SU-DHL-6 (cell line): ENCODE data around the gene DRAXIN.
A peak's percentile ranks its signal among the peaks of the same experiment; 100 is the strongest.

Experiments
- H2AFZ ChIP-seq: fragments of 200-600 bp; sonication (generic); 2 replicates; pipeline ENCODE4 v1.6.1; 2014; ENCODE audit warnings: low read depth, mild to moderate bottlenecking, moderate library complexity, mixed read lengths, antibody characterized with exemption, low read length; ENCODE audit not compliant: severe bottlenecking
- H3F3A ChIP-seq: fragments of 200-600 bp; shearing (Covaris generic); 2 replicates; pipeline ENCODE4 v1.6.0; 2016; ENCODE audit warnings: antibody characterized with exemption, mild to moderate bottlenecking; ENCODE audit not compliant: insufficient read depth
- H3K27ac ChIP-seq: fragments of 200-600 bp; sonication (generic); 2 replicates; pipeline ENCODE4 v1.5.1; 2016; ENCODE audit warnings: low read depth, mild to moderate bottlenecking, low read length, moderate library complexity, mixed read lengths
- H3K27me3 ChIP-seq: fragments of 200-600 bp; sonication (generic), shearing (Covaris generic); 2 replicates; pipeline ENCODE4 v1.6.0; 2014; ENCODE audit warnings: mild to moderate bottlenecking, low read length
- H3K36me3 ChIP-seq: fragments of 200-600 bp; sonication (generic); 2 replicates; pipeline ENCODE4 v1.6.1; 2014; ENCODE audit warnings: mild to moderate bottlenecking, low read length, mixed read lengths
- H3K4me2 ChIP-seq: fragments of 300-600, 200-600 bp; shearing (Covaris generic), sonication (generic); 2 replicates; pipeline ENCODE4 v1.6.0; 2014; ENCODE audit warnings: low read length, low read depth, mild to moderate bottlenecking; ENCODE audit not compliant: poor library complexity, severe bottlenecking
- H3K4me3 ChIP-seq: fragments of 200-600 bp; sonication (generic); 2 replicates; pipeline ENCODE4 v1.5.1; 2014; ENCODE audit warnings: antibody characterized with exemption, low read length, mild to moderate bottlenecking, mixed read lengths; ENCODE audit not compliant: insufficient read depth, poor library complexity, severe bottlenecking
- H3K79me2 ChIP-seq: fragments of 200-600 bp; sonication (generic); 2 replicates; pipeline ENCODE4 v1.6.1; 2014; ENCODE audit warnings: mild to moderate bottlenecking, low read length, moderate library complexity; ENCODE audit not compliant: insufficient read depth
- H3K9ac ChIP-seq: fragments of 200-600 bp; sonication (generic); 2 replicates; pipeline ENCODE4 v1.7.0; 2014; ENCODE audit warnings: mild to moderate bottlenecking, low read length
- H3K9me2 ChIP-seq: fragments of 200-600 bp; sonication (generic); replicated peaks from 2 replicates; pipeline ENCODE4 v1.6.1; 2014; ENCODE audit warnings: low read length; ENCODE audit not compliant: insufficient read depth
- H3K9me3 ChIP-seq: fragments of 200-600 bp; sonication (generic); 2 replicates; pipeline ENCODE4 v1.6.1; 2014; ENCODE audit warnings: low read length, mixed read lengths; ENCODE audit not compliant: insufficient read depth
- H4K20me1 ChIP-seq: fragments of 200-600 bp; sonication (generic); 2 replicates; pipeline ENCODE4 v1.6.1; 2014; ENCODE audit warnings: low read depth, mild to moderate bottlenecking, antibody characterized with exemption, low read length, moderate library complexity, mixed read lengths
- CTCF ChIP-seq: fragments of 200-600 bp; sonication (generic); IDR thresholded peaks from one replicate; pipeline ENCODE4 v1.5.1; 2017; ENCODE audit warnings: antibody characterized with exemption, mild to moderate bottlenecking, low read length, moderate library complexity; ENCODE audit not compliant: insufficient read depth, poor library complexity, severe bottlenecking
- EZH2phosphoT487 ChIP-seq: fragments of 200-600 bp; sonication (generic), shearing (Covaris generic); conservative IDR thresholded peaks from 2 replicates; pipeline ENCODE4 v1.6.1; 2018; ENCODE audit warnings: mild to moderate bottlenecking, antibody characterized with exemption, low read length, moderate library complexity, mixed read lengths

DRAXIN gene

GRCh38 chr1:11653861-11654136, 37.7 kb upstream of the DRAXIN start:
- H3K79me2 ChIP-seq = no peaks in the 10 kb centered on the region
- no peaks in the 10 kb centered on the region for H3F3A ChIP-seq
- no peak overlapping the region for H3K4me3 ChIP-seq
- no peaks in the 10 kb centered on the region for H3K27me3 ChIP-seq
- H3K9me3 ChIP-seq = no peaks in the 10 kb centered on the region
- no peak overlapping the region for H3K27ac ChIP-seq
- no peak for TF ChIP-seq CTCF
- TF ChIP-seq EZH2phosphoT487 = no peak
- H3K9me2 ChIP-seq = no peaks in the 10 kb centered on the region
- no peak overlapping the region for H3K4me2 ChIP-seq
- no peaks in the 10 kb centered on the region for H3K36me3 ChIP-seq
- H3K9ac ChIP-seq = no peak overlapping the region
- H2AFZ ChIP-seq = no peak overlapping the region
- H4K20me1 ChIP-seq = no peaks in the 10 kb centered on the region

- TF ChIP-seq CTCF = no peak
- TF ChIP-seq EZH2phosphoT487 = no peak
- Histone ChIP-seq H3K4me3 (no peak within 1 kb of the TSS), H3F3A (no peaks in the 10 kb centered on the region), H3K27ac (no peak within 1 kb of the TSS), H4K20me1 (no peaks in the 10 kb centered on the region), H3K4me2 (peak within 1 kb of the TSS; percentile 31), H3K9me3 (no peaks in the 10 kb centered on the region), H3K36me3 (no peaks in the 10 kb centered on the region), H3K9ac (no peak within 1 kb of the TSS), H3K27me3 (no peaks in the 10 kb centered on the region), H3K9me2 (no peaks in the 10 kb centered on the region), H3K79me2 (no peaks in the 10 kb centered on the region), H2AFZ (no peak within 1 kb of the TSS)
Observed at GRCh38 chr1:11654137-11654938, 37.2 kb upstream of the DRAXIN start, which contains the start of the genes FBXO2 and FBXO44. Gene FBXO2, minus strand, starts transcription at chr1:11654429. Its CDS starts 89 bp downstream, at chr1:11654340. Gene FBXO44, plus strand, starts transcription at chr1:11654877. Its CDS starts 959 bp downstream, at chr1:11655836.

DNA sequence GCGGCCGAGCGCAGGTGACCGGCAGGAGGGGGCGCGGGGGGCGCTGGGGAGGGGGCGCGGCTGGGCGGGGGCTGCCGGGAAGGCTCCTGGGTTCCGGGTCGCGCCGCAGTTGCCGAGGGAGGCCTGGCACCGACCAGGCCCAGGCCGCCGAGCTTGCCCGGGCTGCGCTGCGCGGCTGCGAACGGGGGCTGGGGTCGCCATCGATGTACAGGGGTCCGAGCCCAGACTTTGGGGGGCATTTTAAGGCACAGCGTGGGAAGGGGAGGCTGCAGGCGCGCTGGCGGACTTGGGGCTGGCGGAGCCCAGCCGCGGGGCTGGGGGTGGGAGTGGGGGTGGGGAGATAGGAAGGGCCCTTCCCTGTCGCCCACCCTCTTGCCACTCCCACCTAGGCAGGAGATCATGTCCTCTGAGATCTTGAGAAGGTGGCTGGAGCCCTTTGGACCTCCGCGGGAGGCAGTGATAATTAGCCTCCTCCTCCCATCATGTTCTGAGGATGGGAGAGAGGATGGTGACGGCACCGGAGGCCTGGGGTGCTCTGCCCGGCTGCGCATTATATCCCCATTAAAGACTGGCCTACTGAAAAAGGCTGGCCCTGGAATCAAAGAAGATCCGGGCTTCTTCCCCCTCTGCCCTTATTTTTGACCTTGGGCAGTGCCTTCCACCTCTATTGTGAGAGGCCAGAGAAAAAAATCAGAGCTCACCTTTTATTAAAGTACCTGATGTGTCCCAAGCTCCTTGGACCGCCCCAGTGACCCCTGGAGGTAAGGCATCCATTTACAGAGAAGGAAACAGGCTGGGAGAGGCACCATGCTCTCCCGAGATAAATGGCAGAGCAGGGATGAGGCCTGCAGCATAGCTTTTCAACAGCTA, 36.3 kb upstream of the DRAXIN start:
- Histone ChIP-seq H3F3A (no peaks in the 10 kb centered on the region), H3K9ac (no peak overlapping the region), H3K4me2 (peak overlapping the region; percentile 13), H4K20me1 (no peaks in the 10 kb centered on the region), H3K36me3 (no peaks in the 10 kb centered on the region), H3K4me3 (no peak overlapping the region), H3K79me2 (no peaks in the 10 kb centered on the region), H3K9me2 (no peaks in the 10 kb centered on the region), H3K27me3 (no peaks in the 10 kb centered on the region), H2AFZ (no peak overlapping the region), H3K27ac (no peak overlapping the region), H3K9me3 (no peaks in the 10 kb centered on the region)
- no peak for TF ChIP-seq CTCF
- TF ChIP-seq EZH2phosphoT487 = no peak
